Measurements from ENCODE around the gene MDM4.
"Not testable (repeated sequence)": the region's sequence is repeated elsewhere in the genome, so short reads cannot be mapped to it uniquely, and the experiment has no call there.

MDM4 gene

DNA sequence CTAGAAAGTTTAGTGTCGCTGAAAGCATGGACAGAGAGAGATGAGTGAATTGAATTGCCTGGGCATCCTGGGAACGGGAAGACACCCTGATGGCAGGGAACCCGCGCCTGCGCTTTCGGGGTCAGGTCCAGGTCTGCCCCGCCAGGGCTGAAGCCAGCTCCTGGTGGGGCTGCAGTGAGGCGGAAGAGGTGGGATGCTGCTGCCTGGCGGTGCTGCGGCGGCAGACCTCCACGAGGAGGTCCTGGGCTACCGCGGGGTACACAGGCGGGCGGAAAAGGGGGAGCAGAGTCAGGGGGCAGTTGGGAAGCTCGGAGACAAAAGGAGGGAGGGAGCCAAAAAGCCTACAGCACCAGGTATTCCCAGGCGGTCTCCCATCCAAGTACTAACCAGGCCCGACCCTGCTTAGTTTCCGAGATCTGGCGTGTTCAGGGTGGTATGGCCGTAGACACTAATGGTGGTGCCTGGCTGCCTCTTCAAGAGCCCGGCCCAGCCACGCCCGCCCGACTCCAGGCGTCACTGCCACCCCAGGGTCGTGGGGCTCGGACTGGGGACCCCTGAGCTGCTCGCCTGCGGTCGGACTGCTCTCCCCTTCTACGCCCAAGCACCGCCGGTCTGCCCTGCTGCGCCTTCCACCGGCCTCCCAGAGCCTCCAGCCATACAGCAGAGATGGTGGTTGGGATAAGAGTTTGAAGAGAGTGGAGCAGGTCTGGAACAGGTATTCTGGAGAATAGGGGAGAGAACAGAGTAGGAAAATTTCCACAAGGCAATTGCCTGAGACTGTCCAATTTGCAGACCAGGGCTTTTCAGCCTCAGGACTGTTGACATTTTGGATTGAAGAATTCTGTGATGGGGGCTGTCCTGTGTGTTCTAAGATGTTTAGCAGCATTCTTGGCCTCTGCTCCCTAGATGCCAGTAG, 46.1 kb downstream of the MDM4 start:
- no peak for DNase-seq (ENCODE audit: low spot score)

DNA sequence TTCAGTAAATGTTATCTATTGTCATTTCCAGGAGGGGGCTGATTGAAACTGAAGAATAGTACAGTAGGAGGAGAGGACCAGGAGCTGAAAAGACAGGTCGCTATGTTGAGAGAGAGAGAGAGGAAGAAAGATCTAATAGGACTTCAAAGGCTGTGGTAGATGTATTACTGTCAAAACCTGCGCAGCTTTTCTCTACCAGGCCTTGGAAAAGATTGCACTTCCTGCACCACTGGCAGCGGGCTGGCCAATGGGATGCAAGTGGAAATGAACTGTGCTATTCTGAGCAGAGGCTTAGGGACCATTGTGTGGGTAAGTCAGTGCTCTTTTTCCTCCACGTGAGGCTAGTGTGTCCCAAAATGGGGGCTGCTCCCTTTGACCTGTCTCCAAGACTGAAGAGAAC, 47.1 kb downstream of the MDM4 start:
- DNase-seq (ENCODE audit: low spot score): no peak

DNA sequence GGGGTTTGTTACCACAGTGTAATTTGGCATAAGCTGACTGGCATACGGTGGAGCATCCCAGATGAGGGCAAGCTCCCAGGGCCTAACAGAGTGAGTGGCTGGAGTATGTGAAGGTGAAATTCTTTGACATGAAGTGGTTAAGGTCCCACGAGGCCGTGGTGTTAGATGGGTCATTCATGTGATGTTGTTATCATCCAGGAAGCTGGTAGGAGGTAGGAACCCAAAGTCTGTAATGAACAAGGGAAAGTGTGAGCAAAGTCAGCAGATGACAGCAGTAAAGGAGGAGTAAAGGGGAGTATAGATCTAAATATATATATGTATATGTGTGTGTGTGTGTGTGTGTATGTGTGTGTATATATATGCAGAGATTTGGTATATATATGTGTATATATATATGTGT, 47.6 kb downstream of the MDM4 start:
- DNase-seq (ENCODE audit: low spot score): no peak

DNA sequence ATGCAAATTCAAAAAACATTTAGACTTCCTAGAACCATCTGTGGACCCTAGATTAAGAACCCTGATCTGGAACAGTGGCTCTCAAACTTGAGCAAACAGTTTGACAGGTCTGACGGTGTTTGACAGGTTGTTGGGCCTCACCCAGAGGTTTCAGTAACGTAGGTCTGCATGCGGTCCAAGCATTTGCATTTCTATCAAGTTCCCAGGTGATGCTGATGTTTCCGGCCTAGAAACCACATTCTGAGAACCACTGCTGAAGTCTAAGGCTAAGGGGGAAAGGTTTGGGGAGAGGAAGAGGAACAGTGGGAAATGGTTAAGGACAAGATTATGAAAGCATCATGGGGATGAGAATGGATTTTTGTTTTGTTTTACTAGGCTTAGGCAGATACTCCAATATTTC, 48.6 kb downstream of the MDM4 start:
- DNase-seq (ENCODE audit: low spot score): peak; percentile 67

DNA sequence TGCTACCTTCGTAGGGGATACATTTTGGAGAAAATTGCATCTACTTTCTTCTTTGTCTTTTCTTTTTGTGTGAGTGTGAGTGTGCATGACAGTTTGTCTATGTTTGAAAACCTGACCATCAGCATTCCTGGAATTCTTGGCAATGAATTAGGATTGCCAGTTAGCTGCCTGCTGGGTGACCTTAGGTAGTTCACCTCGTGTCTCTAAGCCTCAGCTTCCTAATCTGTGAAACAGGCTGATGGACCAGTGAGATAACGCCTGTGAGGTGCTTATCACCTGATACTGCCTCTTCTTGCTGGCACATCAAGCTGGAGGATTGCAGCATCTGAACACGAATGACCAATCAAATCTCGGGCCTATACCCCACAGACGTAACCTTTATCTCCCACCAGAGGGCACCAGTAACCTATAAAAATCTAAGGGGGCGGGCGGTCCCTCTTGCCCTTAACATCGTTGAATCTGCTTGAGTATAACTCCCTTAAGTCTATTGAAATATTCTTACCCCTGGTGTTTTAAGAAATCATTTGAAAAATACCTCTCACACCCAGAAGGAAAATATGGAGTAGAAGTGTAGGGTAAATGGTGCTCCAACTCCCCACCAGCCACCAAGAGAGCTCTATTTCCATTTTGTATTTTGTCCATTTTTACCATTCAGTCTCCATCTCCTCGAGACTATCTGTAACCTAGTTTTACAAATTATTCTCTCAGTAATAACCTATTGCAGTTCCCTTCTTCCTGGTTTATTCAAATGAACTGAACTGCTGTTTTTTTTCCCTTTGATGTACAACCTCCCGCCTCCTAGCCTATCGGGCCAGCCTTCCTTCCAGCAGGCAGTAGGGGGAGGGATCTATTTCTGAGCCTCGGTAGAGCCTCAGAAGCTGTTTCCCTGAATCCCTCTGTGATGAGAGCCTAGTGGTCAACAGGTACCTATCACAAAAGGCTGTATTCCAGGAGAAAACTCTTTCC, 49.7 kb downstream of the MDM4 start:
- DNase-seq (ENCODE audit: low spot score): peak; percentile 89

DNA sequence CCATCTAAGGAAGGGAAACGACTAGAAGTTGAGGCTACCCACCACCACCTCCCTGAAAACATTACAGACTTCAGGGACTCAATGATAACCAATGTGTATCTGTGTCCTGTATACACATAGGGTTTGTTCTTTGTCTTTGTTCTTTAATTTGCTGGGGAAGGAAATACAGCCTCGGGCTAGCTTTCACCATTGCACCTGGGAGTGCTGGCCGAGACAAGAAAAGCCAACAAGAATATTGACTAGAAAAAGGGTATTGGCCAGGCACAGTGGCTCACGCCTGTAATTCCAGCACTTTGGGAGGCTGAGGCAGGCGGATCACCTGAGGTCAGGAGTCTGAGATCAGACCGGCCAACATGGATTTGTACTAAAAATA, 50.4 kb downstream of the MDM4 start:
- DNase-seq (ENCODE audit: low spot score): no peak

DNA sequence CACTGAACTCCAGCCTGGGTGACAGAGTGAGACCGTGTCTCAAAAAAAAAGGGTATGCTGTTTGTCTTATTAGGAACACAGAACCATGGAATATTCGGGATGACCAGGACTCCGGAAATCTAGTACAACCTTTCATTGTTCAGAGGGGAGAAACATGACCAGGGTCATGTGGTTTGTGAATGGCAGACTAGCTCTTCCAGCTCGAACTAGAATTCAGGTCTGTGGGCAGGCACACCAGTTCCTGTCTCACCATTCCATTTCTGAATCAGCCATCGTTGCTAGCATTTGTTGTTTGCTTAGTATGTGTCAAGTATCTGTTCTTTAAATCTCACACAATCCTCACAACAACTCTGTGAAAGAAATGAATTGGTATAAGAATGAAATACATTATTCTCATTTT, 50.9 kb downstream of the MDM4 start:
- no peak for DNase-seq (ENCODE audit: low spot score)

DNA sequence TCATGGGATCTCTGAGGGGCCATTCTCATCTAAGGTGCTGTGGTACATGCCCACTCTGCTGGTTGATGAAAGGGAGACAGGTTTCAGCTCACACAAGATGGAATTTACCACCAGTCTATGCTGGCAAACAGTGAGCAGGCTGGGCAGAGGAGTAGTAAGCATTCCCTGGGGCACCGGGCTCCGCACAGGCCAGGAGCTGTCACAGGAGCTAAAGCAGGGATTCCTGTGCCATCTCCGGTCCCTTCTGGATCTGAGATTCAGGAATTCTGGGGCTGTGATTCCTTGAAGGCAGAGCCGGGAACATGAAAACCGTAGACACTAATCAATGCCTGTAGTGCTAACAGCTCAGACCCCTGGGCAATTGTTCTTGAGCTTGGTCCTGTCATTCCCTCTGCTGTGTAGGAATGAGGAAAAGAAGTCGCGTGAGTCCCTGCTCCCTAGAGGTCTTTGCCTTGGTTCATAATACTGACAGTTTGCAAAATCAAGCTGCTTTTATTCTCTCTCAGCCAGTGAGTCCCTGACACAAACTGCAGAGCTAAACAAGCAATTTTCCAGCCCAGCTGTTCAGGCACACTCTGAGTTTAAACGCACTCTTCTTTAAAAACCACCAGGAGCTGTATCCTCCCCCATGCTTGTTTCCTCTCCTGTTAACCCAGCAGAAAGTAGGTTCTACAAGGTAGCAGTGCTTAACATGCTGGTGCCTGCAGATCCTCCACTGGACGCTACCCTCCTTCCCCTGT, 52.5 kb downstream of the MDM4 start:
- DNase-seq (ENCODE audit: low spot score): no peak

DNA sequence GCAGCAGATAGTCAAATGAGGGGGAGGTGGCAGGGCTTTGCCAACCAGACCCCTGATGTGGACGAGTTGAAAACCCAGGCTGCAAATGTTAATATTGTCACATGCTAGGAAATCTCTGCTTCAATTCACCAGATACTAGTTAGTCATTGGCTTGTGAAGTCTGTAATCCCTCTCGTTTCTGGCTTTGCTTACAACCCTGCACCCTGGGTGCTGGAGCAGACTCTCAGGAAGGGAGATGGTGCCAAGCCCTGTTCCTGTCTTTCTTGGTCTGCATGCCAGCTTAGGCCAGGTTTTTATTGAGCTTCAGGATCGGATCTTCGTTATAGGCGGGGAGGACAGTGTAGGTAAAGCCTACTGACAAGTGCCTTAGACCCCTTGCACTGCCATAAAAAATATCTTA, 53.3 kb downstream of the MDM4 start:
- no peak for DNase-seq (ENCODE audit: low spot score)

DNA sequence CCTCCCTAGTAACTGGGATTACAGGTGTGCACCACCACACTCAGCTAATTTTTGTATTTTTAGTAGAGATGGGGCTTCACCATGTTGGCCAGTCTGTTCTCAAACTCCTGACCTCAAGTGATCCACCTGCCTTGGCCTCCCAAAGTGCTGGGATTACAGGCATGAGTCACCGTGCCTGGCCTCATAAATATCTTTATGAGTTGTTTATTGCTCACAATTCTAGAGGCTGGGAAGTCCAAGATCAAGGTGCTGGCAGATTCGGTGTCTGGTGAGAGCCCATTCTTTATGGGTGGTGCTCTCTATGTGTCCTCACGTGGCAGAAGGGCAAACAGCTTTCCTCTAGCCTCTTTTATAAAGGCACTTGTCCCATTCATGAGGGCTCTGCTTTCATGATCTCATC, 53.8 kb downstream of the MDM4 start:
- not testable (repeated sequence) for DNase-seq (ENCODE audit: low spot score)

DNA sequence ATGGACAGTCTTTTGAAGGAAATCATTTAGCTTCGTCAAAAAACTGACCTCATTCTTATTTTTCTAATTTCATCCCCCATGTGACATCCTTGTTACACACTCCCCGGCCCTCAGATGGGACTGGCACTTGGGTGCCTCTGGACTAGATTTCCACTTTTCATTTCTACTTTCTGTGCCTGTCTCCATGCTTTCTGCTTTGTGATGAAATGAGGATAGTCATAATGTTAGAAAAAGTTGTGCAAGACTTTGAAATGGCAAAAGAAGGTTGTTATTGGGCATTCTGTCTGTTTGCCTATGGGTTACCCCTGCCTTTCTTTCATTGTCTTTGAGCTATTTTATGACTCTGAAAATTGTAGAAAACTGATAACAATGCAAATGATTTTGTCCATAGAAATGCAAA, 54.9 kb downstream of the MDM4 start:
- DNase-seq (ENCODE audit: low spot score): no peak

DNA sequence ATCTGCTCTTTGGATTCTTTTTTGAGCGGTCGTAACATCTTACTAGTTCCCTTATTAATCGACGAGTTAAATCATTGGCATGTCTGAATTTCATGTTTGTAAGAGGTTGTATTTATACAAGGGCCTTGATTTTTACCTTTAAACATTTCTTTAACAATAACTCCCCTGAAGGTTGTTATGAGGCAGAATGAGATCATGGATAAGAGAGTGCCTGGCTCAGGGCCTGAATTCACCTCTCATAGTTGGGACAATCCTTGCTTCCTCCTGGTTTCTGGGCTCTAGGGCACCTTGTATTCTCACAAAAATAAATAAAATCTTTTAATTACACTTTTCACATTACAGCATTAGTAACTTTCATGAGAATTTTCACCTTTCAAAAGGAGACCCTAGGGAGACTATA, 55.4 kb downstream of the MDM4 start:
- DNase-seq (ENCODE audit: low spot score): no peak

DNA sequence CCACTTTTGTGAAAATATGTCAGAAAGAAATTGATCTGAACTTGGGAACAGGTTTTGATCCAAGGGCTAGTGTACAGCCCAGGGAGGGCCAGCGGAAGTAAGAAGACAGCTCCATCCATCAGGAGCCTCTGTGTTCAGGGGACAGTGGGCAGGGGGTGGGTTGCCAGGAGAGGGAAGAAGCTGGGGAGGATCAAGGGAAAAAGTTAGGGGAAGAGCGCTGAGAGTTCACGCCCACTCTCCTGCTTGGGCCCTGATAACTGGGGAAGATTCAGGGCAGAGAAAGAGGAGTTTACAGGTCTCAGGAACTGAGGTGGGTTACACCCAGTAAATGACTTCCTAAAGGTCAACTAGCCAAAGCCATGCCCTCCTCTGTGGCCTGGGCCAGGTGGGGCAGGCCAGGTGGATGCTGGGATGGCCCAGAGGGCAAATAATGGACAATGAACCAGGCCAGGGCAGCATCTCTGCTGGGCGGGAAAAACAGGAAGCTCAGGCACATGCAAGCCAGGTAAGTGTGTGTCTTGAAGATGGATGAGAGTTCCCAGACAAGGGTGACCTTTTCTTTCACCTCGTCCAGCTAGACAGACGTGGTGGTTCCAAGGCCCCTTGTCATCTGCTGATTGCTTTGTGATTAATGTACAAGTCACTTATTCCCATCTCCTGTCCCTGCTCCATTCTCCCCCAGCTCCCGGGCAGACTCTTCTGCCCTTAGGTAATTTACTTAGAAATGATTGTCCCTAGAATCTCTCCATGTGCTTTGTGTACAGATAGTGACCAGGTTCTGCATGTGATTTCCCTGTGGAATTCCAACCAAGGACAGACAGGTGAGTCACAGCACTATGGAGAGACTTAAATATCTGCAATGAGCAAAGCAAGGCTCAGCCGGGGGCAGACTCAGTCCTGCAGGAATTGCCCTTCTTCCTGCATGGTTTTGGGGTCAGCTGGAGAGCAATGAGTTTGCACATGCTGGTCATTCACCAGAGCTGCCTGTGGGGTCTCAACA, 57.0 kb downstream of the MDM4 start:
- DNase-seq (ENCODE audit: low spot score): no peak

DNA sequence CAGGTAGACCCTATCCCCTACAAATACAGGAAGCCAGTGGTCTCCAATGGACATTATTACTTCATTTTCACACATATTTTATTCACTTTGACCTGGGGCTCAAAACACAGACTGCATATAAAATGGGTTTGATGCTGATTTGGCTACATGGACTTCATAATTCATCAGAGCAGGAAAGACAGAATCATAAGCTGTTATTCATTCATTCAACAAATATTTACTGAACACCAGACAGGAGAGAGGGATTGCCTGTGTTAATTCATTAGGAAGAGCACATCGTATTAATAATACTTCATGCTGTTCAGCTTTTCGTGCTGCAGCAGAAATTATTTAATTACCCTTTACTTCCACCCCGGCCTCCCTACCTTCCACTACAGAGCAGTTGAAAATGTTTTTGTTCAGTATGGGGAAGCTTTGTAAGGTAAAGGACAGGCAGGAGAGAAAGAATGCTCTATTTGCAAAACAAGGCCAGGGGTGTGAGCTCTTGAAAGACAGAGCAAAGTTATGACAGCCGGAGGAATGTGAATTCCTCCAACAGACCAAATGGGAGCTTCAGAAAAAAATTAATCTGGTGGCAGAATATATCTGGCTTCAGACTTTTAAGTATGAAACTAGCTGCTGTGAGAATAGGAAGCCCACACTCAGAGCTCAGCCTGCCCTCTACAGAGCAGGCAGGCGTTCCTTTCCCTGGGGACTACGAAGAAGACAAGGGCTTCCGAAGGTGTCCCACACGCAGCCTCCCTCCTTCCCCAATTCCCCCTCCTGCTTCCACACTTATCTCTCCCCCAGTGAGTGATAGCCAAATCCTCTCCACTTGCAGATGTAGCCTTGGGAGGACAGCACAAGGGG, 58.0 kb downstream of the MDM4 start:
- DNase-seq (ENCODE audit: low spot score): no peak

DNA sequence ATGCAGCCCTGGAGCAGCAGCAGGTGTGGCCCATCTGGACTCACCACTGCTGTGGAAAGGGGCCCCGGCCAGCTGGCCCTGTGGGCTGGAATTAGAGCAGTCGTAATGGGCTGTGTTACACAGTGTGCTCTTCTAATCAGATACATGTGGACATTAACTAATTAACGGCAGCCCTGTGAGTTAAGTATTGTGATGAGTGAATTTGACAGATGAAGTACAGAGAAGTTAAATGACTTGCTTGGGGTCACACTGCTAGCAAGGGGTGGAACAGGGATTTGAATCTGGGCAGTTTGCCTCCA, 58.6 kb downstream of the MDM4 start:
- DNase-seq (ENCODE audit: low spot score): no peak

DNA sequence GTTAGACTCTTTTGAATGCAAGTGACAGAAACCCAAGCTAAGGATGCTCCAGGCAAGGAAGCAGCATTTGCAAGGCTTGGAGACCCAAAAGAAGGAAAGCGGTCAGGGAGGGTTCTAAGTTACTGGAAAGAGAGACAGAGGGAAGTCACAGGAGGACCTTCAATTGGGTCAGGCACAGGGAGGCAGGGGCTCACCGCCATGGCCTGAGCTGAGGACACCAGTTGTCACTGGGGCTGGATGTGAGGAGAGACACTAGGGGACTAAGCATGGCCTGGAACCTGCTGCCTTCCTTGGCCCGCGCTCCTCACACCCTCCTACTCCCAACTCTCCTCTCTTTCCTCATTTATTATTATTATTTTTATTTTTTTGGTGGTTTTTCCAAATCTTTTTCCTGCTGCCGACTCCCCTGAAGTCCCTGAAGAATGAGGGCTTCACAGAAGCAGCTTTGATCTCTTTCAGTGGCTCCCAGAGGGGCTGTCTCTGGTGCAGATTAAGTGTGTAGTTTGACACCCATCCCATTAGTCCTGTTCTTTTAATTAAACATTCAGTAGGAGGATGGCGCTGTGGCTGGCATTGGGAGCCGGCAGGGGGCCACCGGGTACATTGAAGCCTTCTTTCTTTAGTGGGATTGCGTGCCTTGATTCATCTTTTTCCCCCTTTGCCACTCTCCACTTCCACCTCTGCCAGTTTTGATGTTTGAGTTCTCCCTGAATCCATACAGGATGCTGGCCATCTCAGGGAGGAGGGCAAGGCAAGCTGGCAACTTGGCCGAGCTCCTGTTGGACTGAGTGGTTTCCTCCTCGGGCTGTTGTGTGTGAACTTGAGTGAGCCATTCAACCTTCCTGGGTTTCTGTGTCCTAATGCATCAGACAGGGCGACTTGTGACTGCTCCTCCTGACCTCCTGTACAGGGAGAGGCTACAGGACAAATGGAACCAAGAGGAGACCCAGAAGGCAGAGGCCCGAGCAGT, 59.3 kb downstream of the MDM4 start:
- no peak for DNase-seq (ENCODE audit: low spot score)

DNA sequence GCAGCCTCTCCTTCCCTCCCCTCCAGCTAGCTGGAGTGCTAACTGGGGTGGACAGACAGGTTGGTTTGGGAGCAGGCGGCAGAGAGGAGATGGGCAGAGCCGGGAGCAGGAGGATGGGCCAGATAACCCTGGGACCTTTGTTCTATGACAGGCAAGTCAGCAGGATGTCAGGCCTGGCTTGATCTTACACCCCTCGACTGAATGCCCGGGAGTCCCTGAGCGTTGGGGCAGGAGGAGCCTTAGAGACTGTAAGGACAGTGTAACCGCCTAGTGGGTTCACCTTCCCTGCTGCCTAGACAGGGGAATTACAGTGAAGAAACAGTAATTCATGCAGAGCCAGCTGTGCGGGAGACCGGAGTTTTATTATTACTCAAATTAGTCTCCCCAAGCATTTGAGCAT, 60.2 kb downstream of the MDM4 start:
- DNase-seq (ENCODE audit: low spot score): no peak

DNA sequence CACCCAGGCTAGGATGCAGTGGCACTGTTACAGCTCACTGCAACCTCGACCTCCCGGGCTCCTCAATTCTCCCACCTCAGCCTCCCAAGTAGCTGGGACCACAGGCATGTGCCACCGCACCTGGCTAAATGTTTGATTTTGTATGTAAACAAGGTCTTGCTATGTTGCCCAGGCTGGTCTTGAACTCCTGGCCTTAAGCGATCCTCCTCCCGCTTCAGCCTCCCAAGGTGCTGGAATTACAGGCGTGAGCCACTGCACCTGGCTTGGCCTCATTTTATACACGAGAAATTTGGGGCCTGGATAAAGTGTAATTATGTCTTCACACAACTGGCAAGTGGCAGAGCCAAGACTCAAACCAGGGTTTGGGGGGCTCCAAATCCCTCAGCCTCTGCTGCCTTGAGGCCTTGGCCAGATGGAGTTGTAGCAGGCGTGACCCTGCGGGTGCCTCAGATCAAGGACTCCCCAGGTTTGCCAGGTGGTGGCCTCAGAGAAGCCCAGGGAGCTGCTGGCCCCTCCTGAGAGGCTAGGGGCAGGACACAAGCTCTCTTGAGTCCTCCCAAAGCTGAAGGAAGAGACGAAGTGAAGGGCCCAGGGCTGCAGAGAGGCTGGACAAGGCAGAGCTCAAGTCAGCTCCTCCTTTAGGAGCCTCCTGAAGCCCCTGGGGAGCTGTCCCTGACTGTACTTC, 61.7 kb downstream of the MDM4 start:
- no peak for DNase-seq (ENCODE audit: low spot score)

Data from germinal center (tissue), 1 donor.